Fibroblast of mammary gland (primary cell): ENCODE measurements around the gene HSD17B2.

Source experiments
- DNase-seq: peaks from one replicate; pipeline ENCODE4 v3.0.0-alpha.2; 2010; ENCODE audit warnings: low read depth
- H3K4me3 ChIP-seq: 2 replicates; pipeline ENCODE4 v1.5.1; 2011; ENCODE audit warnings: low read depth, mild to moderate bottlenecking, low read length, moderate library complexity; ENCODE audit not compliant: control insufficient read depth
- TF ChIP-seq, protein P1 (sequence below): conservative IDR thresholded peaks from 2 replicates; pipeline ENCODE4 v1.5.1; 2011; ENCODE audit warnings: low read depth, low read length, inconsistent platforms; ENCODE audit not compliant: control insufficient read depth, insufficient read depth

HSD17B2 gene

DNA sequence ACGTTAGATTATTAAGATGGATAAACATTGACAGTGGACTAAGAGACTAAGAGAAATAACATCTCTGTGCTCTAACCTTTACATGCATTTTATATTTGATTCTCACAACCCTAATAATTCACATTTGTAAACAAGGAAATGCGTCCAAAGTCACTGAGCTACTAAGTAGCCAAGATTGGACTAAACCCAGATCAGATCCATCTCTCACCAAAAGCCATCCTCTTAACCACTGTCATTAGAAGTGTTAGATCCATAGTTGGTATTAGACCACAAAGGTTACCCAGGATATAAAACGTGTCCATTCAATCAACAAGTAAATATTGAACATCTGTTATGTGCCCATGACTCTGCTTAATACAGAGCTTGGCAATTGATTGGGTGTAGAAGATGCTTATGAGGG lies 5.2 kb downstream of the HSD17B2 start:
- DNase-seq, result no peak
- H3K4me3 ChIP-seq, result no peak overlapping the region
- TF ChIP-seq, protein P1, sequence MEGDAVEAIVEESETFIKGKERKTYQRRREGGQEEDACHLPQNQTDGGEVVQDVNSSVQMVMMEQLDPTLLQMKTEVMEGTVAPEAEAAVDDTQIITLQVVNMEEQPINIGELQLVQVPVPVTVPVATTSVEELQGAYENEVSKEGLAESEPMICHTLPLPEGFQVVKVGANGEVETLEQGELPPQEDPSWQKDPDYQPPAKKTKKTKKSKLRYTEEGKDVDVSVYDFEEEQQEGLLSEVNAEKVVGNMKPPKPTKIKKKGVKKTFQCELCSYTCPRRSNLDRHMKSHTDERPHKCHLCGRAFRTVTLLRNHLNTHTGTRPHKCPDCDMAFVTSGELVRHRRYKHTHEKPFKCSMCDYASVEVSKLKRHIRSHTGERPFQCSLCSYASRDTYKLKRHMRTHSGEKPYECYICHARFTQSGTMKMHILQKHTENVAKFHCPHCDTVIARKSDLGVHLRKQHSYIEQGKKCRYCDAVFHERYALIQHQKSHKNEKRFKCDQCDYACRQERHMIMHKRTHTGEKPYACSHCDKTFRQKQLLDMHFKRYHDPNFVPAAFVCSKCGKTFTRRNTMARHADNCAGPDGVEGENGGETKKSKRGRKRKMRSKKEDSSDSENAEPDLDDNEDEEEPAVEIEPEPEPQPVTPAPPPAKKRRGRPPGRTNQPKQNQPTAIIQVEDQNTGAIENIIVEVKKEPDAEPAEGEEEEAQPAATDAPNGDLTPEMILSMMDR, result no peak

DNA sequence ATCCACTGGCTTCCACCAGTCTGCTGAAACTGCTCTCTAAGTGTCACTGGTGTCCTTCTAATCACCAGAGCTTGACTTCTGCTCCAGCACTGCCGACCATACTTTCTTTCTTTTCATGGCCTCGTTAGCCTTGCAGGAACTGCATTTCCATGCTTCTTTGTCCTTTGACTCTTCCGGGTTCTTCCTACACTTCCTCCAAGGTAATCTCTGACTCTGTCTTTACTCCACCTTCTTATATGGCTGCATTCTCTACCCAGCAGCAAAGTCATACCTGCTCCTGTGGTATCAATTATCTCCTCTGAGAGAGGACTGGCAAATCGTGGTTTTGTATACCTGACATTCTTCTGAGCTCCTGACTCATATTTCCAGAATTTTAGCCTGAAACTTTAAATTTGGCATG lies 6.5 kb downstream of the HSD17B2 start:
- no peak overlapping the region for H3K4me3 ChIP-seq
- no peak for DNase-seq
- TF ChIP-seq, protein P1, result no peak

DNA sequence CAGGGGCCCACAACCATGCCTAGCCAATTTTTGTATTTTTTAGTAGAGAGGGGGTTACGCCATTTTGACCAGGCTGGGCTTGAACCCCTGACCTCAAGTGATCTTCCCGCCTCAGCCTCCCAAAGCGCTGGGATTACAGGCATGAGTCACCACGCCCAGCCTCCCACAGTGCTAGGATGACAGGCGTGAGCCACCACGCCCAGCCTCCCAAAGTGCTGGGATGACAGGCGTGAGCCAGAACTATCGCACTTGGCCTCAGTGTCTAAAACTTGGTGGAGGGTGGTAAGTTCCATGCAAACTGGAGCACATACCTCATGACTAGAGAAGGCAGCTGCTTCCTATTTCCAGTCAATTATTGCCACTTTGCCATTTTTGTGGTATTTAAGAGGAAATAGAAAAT lies 7.1 kb downstream of the HSD17B2 start:
- H3K4me3 ChIP-seq, result no peak overlapping the region
- DNase-seq, result no peak
- TF ChIP-seq, protein P1, result no peak

DNA sequence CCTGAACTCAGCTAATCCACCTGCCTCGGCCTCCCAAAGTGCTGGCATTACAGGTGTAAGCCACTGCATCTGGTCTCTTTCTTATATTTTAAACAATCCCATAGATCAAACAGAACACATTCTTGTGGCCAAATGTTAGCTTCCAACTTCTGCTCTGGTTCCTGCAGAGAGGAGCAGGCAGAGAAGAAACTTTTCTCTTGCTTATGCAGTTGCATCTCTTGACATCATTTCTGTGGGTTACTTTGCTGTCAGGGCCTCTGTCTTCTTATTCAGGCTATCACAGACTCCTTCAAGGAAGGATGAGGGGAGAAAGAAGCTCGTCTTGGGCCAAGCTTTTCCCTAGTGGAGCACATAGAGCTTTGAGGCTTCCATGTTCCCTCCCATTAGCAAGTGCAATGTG lies 7.8 kb downstream of the HSD17B2 start:
- TF ChIP-seq, protein P1, result no peak
- H3K4me3 ChIP-seq, result no peak overlapping the region
- no peak for DNase-seq

DNA sequence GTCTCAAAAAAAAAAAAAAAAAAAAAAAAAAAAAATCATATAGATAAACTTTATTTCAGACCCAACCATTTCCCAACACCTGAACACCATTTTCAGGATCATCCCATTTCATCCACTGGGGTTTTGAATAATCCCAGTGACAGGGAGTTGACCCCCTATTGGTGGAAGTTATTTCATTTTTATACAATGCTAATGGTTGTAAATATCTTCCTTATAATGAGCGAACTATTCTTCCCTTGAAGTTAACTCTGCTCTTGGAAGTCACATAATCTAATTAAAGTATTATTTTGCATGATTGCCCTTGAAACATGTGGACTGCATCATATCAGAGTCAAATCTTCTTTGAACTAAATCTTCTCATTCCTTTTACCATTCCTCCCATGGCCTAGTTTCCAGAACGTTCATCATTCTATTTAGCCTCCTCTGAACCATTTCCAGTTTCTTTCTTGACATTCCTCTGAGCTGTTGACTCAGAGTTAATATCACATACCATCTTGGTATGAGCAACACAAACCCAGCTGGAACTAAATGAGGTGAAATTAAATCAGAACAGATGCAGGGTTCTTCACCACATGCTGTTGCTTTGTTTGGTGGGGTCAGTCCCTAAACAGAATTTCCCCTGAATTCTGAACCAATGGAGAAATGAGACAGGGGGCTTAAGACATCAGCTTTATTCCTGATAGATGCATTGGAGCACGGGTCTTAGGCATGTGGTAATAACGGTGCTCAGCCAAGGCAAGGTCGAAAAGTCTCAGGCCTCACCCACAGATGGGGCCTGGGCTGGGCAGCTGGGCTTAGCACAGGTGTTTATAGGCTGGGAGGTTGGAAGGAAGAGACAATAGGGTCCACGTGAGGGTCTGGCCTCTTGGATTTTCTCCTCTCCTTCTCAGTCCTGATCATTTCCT lies 8.9 kb downstream of the HSD17B2 start:
- TF ChIP-seq, protein P1, result no peak
- H3K4me3 ChIP-seq, result no peak overlapping the region
- peak; percentile 52 for DNase-seq

DNA sequence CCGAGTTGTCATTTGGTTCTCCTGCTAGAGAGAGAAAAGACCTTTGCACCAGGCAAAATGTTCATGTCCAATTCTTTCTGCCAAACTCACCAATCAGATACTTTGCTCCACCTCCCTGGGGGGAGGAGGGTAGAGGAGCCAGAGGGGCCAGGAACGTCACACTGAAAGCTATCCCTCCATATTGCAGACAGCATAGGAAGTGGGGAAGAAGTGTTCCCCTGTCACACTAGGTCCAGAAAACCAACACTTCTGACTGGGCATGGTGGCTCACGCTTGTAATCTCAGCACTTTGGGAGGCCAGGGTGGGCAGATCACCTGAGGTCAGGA lies 9.5 kb downstream of the HSD17B2 start:
- no peak overlapping the region for H3K4me3 ChIP-seq
- no peak for DNase-seq
- TF ChIP-seq, protein P1, result no peak
